Immature natural killer cell (primary cell): ENCODE measurements around the gene ASIP. TPM values are rescaled to one million over a fixed set of nuclear protein-coding genes. Genes with fewer than 3 reads are reported as not detected.
"Not testable (repeated sequence)": the region's sequence is repeated elsewhere in the genome, so short reads cannot be mapped to it uniquely, and the experiment has no call there.

ENCODE experiments used
- DNase-seq, 3 donors: peaks; one replicate each; pipeline ENCODE4 v3.0.0; 2022; ENCODE audit warnings: mixed read lengths in 1 of 3
- H3K27ac Mint-ChIP-seq, 6 donors: one replicate each; pipeline ENCODE4 v1.8.0; 2020; ENCODE audit warnings: mixed read lengths in 6 of 6, mild to moderate bottlenecking in 5 of 6, inconsistent platforms in 4 of 6, moderate library complexity in 3 of 6
- H3K27me3 Mint-ChIP-seq, 3 donors: one replicate each; pipeline ENCODE4 v1.8.0; 2020 to 2021; ENCODE audit warnings: low read depth in 3 of 3, mild to moderate bottlenecking in 3 of 3, mixed read lengths in 3 of 3, moderate library complexity in 3 of 3, inconsistent platforms in 1 of 3
- H3K36me3 Mint-ChIP-seq, 3 donors: one replicate each; pipeline ENCODE4 v1.8.0; 2020; ENCODE audit warnings: mixed read lengths in 3 of 3, inconsistent platforms in 2 of 3, mild to moderate bottlenecking in 2 of 3
- H3K4me1 Mint-ChIP-seq, 2 donors: one replicate each; pipeline ENCODE4 v1.8.0; 2020; ENCODE audit warnings: inconsistent platforms in 2 of 2, mild to moderate bottlenecking in 2 of 2, mixed read lengths in 2 of 2, moderate library complexity in 1 of 2
- H3K4me3 Mint-ChIP-seq, 5 donors: one replicate each; pipeline ENCODE4 v1.8.0; 2020; ENCODE audit warnings: mild to moderate bottlenecking in 5 of 5, mixed read lengths in 5 of 5, inconsistent platforms in 3 of 5, moderate library complexity in 3 of 5
- H3K9me3 Mint-ChIP-seq, 6 donors: one replicate each; pipeline ENCODE4 v1.8.0; 2020; ENCODE audit warnings: mild to moderate bottlenecking in 6 of 6, mixed read lengths in 6 of 6, inconsistent platforms in 4 of 6, moderate library complexity in 3 of 6
- polyA plus RNA-seq, 3 donors: library from polyadenylated mRNA; unstranded; fragments of 300-500 nt; fragmentation: Illumina TruSeq; gene quantifications; one replicate each; pipeline ENCODE4 v1.2.3, GENCODE V29; 2021

Gene ASIP
- polyA plus RNA-seq, 3 donors from 2014 or later: 0.43 TPM; not detected in 2

- no peaks in the 10 kb centered on the region for H3K9me3 Mint-ChIP-seq
- no peaks in the 10 kb centered on the region for H3K36me3 Mint-ChIP-seq
- H3K4me1 Mint-ChIP-seq: no peaks in the 10 kb centered on the region
- H3K27ac Mint-ChIP-seq: no peak overlapping the region
- no peak overlapping the region for H3K4me3 Mint-ChIP-seq
- no peak for DNase-seq
- H3K27me3 Mint-ChIP-seq: peaks cover 3 to 9% (median 6%) of the 10 kb centered on the region in 3 donors
Measured at GRCh38 chr20:34222208-34222607, 19.0 kb upstream of the ASIP start.

GRCh38 chr20:34224251-34224650 is 17.0 kb upstream of the ASIP start:
- H3K27me3 Mint-ChIP-seq, H3K36me3 Mint-ChIP-seq: not testable (repeated sequence)

GRCh38 chr20:34231634-34232033 is 9.6 kb upstream of the ASIP start:
- Mint-ChIP-seq H3K4me3 (no peak overlapping the region), H3K27ac (no peak overlapping the region), H3K36me3 (no peaks in the 10 kb centered on the region), H3K9me3 (peaks cover 0 to 2% (median 0%) of the 10 kb centered on the region in 6 donors), H3K27me3 (peaks cover 0 to 2% (median 2%) of the 10 kb centered on the region in 3 donors), H3K4me1 (no peaks in the 10 kb centered on the region)
- DNase-seq: no peak

More at GRCh38 chr20:34224251-34224650, 17.0 kb upstream of the ASIP start:
- H3K27ac Mint-ChIP-seq, DNase-seq, H3K4me1 Mint-ChIP-seq, H3K9me3 Mint-ChIP-seq, H3K4me3 Mint-ChIP-seq: not testable (repeated sequence)

GRCh38 chr20:34232494-34233087 is 8.6 kb upstream of the ASIP start:
- Mint-ChIP-seq H3K4me3 (no peak overlapping the region), H3K36me3 (no peaks in the 10 kb centered on the region), H3K4me1 (no peaks in the 10 kb centered on the region), H3K27me3 (peaks cover 0 to 3% (median 2%) of the 10 kb centered on the region in 3 donors), H3K9me3 (peaks cover 0 to 5% (median 3%) of the 10 kb centered on the region in 6 donors), H3K27ac (no peak overlapping the region)
- no peak for DNase-seq

GRCh38 chr20:34233687-34234086 is 7.5 kb upstream of the ASIP start:
- no peak overlapping the region for H3K27ac Mint-ChIP-seq

GRCh38 chr20:34235875-34236274 is 5.3 kb upstream of the ASIP start:
- Mint-ChIP-seq H3K4me1 (no peaks in the 10 kb centered on the region), H3K27me3 (peaks cover 4 to 8% (median 5%) of the 10 kb centered on the region in 3 donors), H3K4me3 (no peak overlapping the region), H3K36me3 (peaks cover 5 to 6% (median 5%) of the 10 kb centered on the region in 3 donors), H3K9me3 (peaks cover 6 to 19% (median 8%) of the 10 kb centered on the region in 6 donors), H3K27ac (no peak overlapping the region)
- DNase-seq: no peak

More at GRCh38 chr20:34233687-34234086, 7.5 kb upstream of the ASIP start:
- Mint-ChIP-seq H3K9me3 (peaks cover 6 to 15% (median 8%) of the 10 kb centered on the region in 6 donors), H3K4me1 (no peaks in the 10 kb centered on the region), H3K27me3 (peaks cover 0 to 3% (median 2%) of the 10 kb centered on the region in 3 donors), H3K36me3 (peaks cover 5 to 6% (median 5%) of the 10 kb centered on the region in 3 donors), H3K4me3 (no peak overlapping the region)
- no peak for DNase-seq

GRCh38 chr20:34237942-34238341 is 3.3 kb upstream of the ASIP start:
- DNase-seq: no peak
- H3K9me3 Mint-ChIP-seq: peaks cover 6 to 19% (median 8%) of the 10 kb centered on the region in 6 donors
- H3K27me3 Mint-ChIP-seq: peaks cover 4 to 8% (median 5%) of the 10 kb centered on the region in 3 donors
- no peak overlapping the region for H3K27ac Mint-ChIP-seq
- no peak overlapping the region for H3K4me3 Mint-ChIP-seq
- peaks cover 5 to 6% (median 5%) of the 10 kb centered on the region in 3 donors for H3K36me3 Mint-ChIP-seq
- no peaks in the 10 kb centered on the region for H3K4me1 Mint-ChIP-seq

GRCh38 chr20:34240121-34240520 is 1.1 kb upstream of the ASIP start:
- H3K9me3 Mint-ChIP-seq: peaks cover 6 to 19% (median 8%) of the 10 kb centered on the region in 6 donors
- H3K36me3 Mint-ChIP-seq: peaks cover 5 to 6% (median 5%) of the 10 kb centered on the region in 3 donors
- H3K4me3 Mint-ChIP-seq: no peak overlapping the region

GRCh38 chr20:34242015-34242414 is 792 bp downstream of the ASIP start:
- not testable (repeated sequence) for DNase-seq, H3K27me3 Mint-ChIP-seq, H3K27ac Mint-ChIP-seq, H3K36me3 Mint-ChIP-seq, H3K4me1 Mint-ChIP-seq, H3K4me3 Mint-ChIP-seq
- peaks cover 4 to 19% (median 8%) of the 10 kb centered on the region in 6 donors for H3K9me3 Mint-ChIP-seq

More at GRCh38 chr20:34240121-34240520, 1.1 kb upstream of the ASIP start:
- Mint-ChIP-seq H3K27me3 (peaks cover 2 to 6% (median 4%) of the 10 kb centered on the region in 3 donors), H3K4me1 (no peaks in the 10 kb centered on the region), H3K27ac (no peak overlapping the region)
- DNase-seq: no peak

GRCh38 chr20:34242879-34243278 is 1.7 kb downstream of the ASIP start:
- no peak for DNase-seq
- Mint-ChIP-seq H3K27me3 (peaks cover 2 to 7% (median 4%) of the 10 kb centered on the region in 3 donors), H3K4me3 (no peak overlapping the region), H3K27ac (no peak overlapping the region), H3K36me3 (peaks cover 4 to 6% (median 5%) of the 10 kb centered on the region in 3 donors), H3K4me1 (no peaks in the 10 kb centered on the region), H3K9me3 (peaks cover 4 to 12% (median 6%) of the 10 kb centered on the region in 6 donors)

GRCh38 chr20:34243377-34243776 is 2.2 kb downstream of the ASIP start:
- Mint-ChIP-seq H3K27ac (no peak overlapping the region), H3K4me3 (no peak overlapping the region), H3K27me3 (peaks cover 2 to 7% (median 4%) of the 10 kb centered on the region in 3 donors), H3K9me3 (peaks cover 0 to 7% (median 2%) of the 10 kb centered on the region in 6 donors), H3K36me3 (peaks cover 0 to 2% (median 2%) of the 10 kb centered on the region in 3 donors), H3K4me1 (no peaks in the 10 kb centered on the region)
- no peak for DNase-seq

GRCh38 chr20:34246126-34246626 is 5.0 kb downstream of the ASIP start:
- H3K27me3 Mint-ChIP-seq: peaks cover 0 to 3% (median 0%) of the 10 kb centered on the region in 3 donors
- H3K4me1 Mint-ChIP-seq: peaks cover 10 to 12% of the 10 kb centered on the region in 2 donors
- no peak overlapping the region for H3K27ac Mint-ChIP-seq
- H3K36me3 Mint-ChIP-seq: no peaks in the 10 kb centered on the region
- H3K9me3 Mint-ChIP-seq: no peaks in the 10 kb centered on the region
- no peak for DNase-seq
- H3K4me3 Mint-ChIP-seq: no peak overlapping the region

- H3K27ac Mint-ChIP-seq: peak overlapping the region in 1 of 6 donors; percentile 13
- peaks cover 10 to 12% of the 10 kb centered on the region in 2 donors for H3K4me1 Mint-ChIP-seq
- peaks cover 0 to 3% (median 0%) of the 10 kb centered on the region in 3 donors for H3K27me3 Mint-ChIP-seq
- no peaks in the 10 kb centered on the region for H3K9me3 Mint-ChIP-seq
- DNase-seq: peak in 2 of 3 donors; percentile 22 to 26
- H3K4me3 Mint-ChIP-seq: peak overlapping the region in 2 of 5 donors; percentile 22 to 50
- H3K36me3 Mint-ChIP-seq: no peaks in the 10 kb centered on the region
Measured at GRCh38 chr20:34249291-34249690, 8.1 kb downstream of the ASIP start.

GRCh38 chr20:34250005-34250404 is 8.8 kb downstream of the ASIP start:
- peak overlapping the region in 1 of 5 donors; percentile 50 for H3K4me3 Mint-ChIP-seq

More at GRCh38 chr20:34250005-34250404, 8.8 kb downstream of the ASIP start:
- no peaks in the 10 kb centered on the region for H3K9me3 Mint-ChIP-seq
- no peak for DNase-seq
- H3K27me3 Mint-ChIP-seq: peaks cover 0 to 3% (median 0%) of the 10 kb centered on the region in 3 donors
- H3K36me3 Mint-ChIP-seq: no peaks in the 10 kb centered on the region
- no peak overlapping the region for H3K27ac Mint-ChIP-seq
- H3K4me1 Mint-ChIP-seq: peaks cover 10 to 12% of the 10 kb centered on the region in 2 donors
